Activated T-cell treated with anti-CD3 and anti-CD28 coated beads, Interleukin-2, amount 50 U/mL, for 72 hours (primary cell): ENCODE measurements around the gene DNAJC22. TPM values are rescaled to one million over a fixed set of nuclear protein-coding genes. Genes with fewer than 3 reads are reported as not detected.
"Not testable (repeated sequence)": the region's sequence is repeated elsewhere in the genome, so short reads cannot be mapped to it uniquely, and the experiment has no call there.

Experiments used
- ATAC-seq, 2 donors: fragments of 150-1000 bp; cut with Tn5 transposase; replicated peaks in 1 of 2; 2 replicates each; pipeline ENCODE4 v1.10.0; 2021; ENCODE audit warnings: moderate library complexity in 2 of 2, mild to moderate bottlenecking in 1 of 2
- DNase-seq, 2 donors: peaks; one replicate each; pipeline ENCODE4 v3.0.0; 2021 to 2022; ENCODE audit warnings: mixed read lengths in 1 of 2
- H3K27ac Mint-ChIP-seq: one replicate; pipeline ENCODE4 v1.8.0; 2022; ENCODE audit warnings: mild to moderate bottlenecking, moderate library complexity, mixed read lengths
- H3K27me3 Mint-ChIP-seq: one replicate; pipeline ENCODE4 v1.8.0; 2022; ENCODE audit warnings: low read depth, mixed read lengths
- H3K36me3 Mint-ChIP-seq, 2 donors: one replicate each; pipeline ENCODE4 v1.8.0; 2022; ENCODE audit warnings: mixed read lengths in 2 of 2, mild to moderate bottlenecking in 1 of 2; ENCODE audit not compliant: insufficient read depth in 2 of 2
- H3K4me1 Mint-ChIP-seq: one replicate; pipeline ENCODE4 v1.8.0; 2022; ENCODE audit warnings: low read depth, mixed read lengths
- H3K4me3 Mint-ChIP-seq, 2 donors: one replicate each; pipeline ENCODE4 v1.8.0; 2022; ENCODE audit warnings: mild to moderate bottlenecking in 2 of 2, mixed read lengths in 2 of 2, moderate library complexity in 2 of 2
- H3K9me3 Mint-ChIP-seq, 2 donors: one replicate each; pipeline ENCODE4 v1.8.0; 2022; ENCODE audit warnings: mixed read lengths in 2 of 2
- total RNA-seq, 2 donors: library from RNA; stranded (reverse); gene quantifications; one replicate each; pipeline ENCODE4 v1.2.3, GENCODE V29; 2022

The DNAJC22 gene
- total RNA-seq, result under 1 TPM in 1 of 2 donors, not detected in 1; 0.05 TPM

DNA sequence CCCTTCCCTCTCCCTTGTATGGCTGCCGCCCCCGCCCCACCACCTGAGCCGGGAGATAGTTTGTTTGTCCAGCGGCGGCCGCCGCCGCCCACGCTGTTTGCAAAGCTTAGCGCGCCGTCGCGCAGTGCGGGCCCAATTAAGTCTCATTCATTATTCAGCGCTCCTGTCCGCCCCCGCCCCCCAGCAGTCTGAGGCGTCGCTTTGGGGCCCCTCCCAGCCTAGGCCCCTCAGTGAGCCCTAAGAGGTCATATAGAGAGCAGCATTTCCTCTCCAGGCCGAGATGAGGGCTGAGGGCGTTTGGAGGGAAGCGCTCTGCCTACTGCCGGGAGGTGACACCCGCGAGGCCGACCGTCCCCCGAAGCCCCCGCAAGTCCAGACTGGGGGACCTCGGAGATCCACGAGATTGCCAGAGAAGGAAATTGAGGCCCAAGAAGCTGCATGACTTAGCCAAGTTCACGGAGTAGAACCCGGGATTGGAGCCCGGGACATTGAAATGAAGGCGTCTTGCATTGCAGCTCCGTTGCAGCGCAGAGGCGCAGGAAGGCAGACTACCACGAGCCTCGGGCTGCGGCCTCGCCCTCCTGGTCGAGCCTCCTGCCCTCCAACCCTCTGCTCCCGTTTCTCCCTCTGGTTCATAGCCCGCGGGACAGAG lies at the start of gene DNAJC22:
DNAJC22 (plus strand) TSS at position 230 of the 652 bp plus-strand sequence. CDS start 1,985 bp downstream, outside the sequence.
- H3K27me3 Mint-ChIP-seq, result peaks cover 71% of the 10 kb centered on the region
- peak in 1 of 2 donors; percentile 19 for ATAC-seq
- H3K4me1 Mint-ChIP-seq, result peaks cover 40% of the 10 kb centered on the region
- peak in 1 of 2 donors; percentile 42 for DNase-seq
- no peak within 1 kb of the TSS for H3K27ac Mint-ChIP-seq
- H3K4me3 Mint-ChIP-seq, result peak within 1 kb of the TSS; percentile 82 to 86
- no peaks in the 10 kb centered on the region for H3K9me3 Mint-ChIP-seq
- no peaks in the 10 kb centered on the region for H3K36me3 Mint-ChIP-seq

GRCh38 chr12:49297695-49298060 lies 49.0 kb upstream of the DNAJC22 start:
- DNase-seq (no peak), ATAC-seq (peak in 1 of 2 donors; percentile 7)
- Mint-ChIP-seq H3K4me1 (peaks cover 25% of the 10 kb centered on the region), H3K36me3 (no peaks in the 10 kb centered on the region), H3K27me3 (peaks cover 50% of the 10 kb centered on the region), H3K9me3 (no peaks in the 10 kb centered on the region), H3K27ac (no peak overlapping the region), H3K4me3 (peak overlapping the region; percentile 50 to 60)

DNA sequence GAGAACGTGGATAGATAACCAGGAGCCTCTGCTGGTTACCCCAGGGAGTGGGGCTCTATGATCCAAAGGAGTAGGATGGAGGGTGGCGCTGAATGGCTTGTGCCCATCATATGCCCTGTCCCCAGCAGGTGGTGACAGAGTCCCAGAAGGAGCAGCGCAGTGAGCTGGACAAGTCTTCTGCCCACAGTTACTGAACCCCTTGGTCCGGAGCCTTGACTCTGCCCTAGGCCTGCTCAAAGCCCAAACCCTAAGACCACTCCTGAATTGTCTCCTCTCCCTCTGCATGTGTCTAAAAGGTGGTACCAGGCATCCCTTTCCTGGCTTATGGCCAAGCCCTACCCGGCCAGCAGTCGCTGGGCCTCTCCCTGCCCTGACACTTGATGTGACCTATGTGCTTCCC lies 48.5 kb upstream of the DNAJC22 start:
- H3K27ac Mint-ChIP-seq, result no peak overlapping the region
- ATAC-seq (peak in 1 of 2 donors; percentile 12), DNase-seq (no peak)
- no peaks in the 10 kb centered on the region for H3K36me3 Mint-ChIP-seq
- peaks cover 55% of the 10 kb centered on the region for H3K27me3 Mint-ChIP-seq
- H3K4me1 Mint-ChIP-seq, result peaks cover 25% of the 10 kb centered on the region
- H3K4me3 Mint-ChIP-seq, result peak overlapping the region; percentile 50 to 60
- H3K9me3 Mint-ChIP-seq, result no peaks in the 10 kb centered on the region

- DNase-seq (peak; percentile 40 to 46), ATAC-seq (peak; percentile 46 to 81)
- Mint-ChIP-seq H3K9me3 (no peaks in the 10 kb centered on the region), H3K36me3 (no peaks in the 10 kb centered on the region), H3K4me3 (no peak overlapping the region), H3K27me3 (peaks cover 48% of the 10 kb centered on the region), H3K4me1 (peaks cover 19% of the 10 kb centered on the region), H3K27ac (no peak overlapping the region)
These were observed 44.9 kb upstream of the DNAJC22 start for GRCh38 chr12:49301760-49302159.

GRCh38 chr12:49304161-49304560 lies 42.5 kb upstream of the DNAJC22 start:
- Mint-ChIP-seq H3K27ac (no peak overlapping the region), H3K4me3 (no peak overlapping the region), H3K27me3 (peaks cover 47% of the 10 kb centered on the region), H3K9me3 (no peaks in the 10 kb centered on the region), H3K4me1 (peaks cover 8% of the 10 kb centered on the region), H3K36me3 (no peaks in the 10 kb centered on the region)
- no peak for DNase-seq
- no peak for ATAC-seq

- H3K27me3 Mint-ChIP-seq, result peaks cover 60% of the 10 kb centered on the region
These were observed 40.8 kb upstream of the DNAJC22 start for GRCh38 chr12:49305762-49306510.

GRCh38 chr12:49309386-49309785 lies 37.3 kb upstream of the DNAJC22 start:
- no peak overlapping the region for H3K4me3 Mint-ChIP-seq
- no peaks in the 10 kb centered on the region for H3K9me3 Mint-ChIP-seq
- H3K36me3 Mint-ChIP-seq, result no peaks in the 10 kb centered on the region
- H3K27me3 Mint-ChIP-seq, result peaks cover 52% of the 10 kb centered on the region
- no peaks in the 10 kb centered on the region for H3K4me1 Mint-ChIP-seq
- no peak for DNase-seq
- H3K27ac Mint-ChIP-seq, result no peak overlapping the region
- no peak for ATAC-seq

More at GRCh38 chr12:49305762-49306510, 40.8 kb upstream of the DNAJC22 start:
- no peaks in the 10 kb centered on the region for H3K9me3 Mint-ChIP-seq
- DNase-seq (no peak), ATAC-seq (no peak)
- H3K27ac Mint-ChIP-seq, result no peak overlapping the region
- H3K4me1 Mint-ChIP-seq, result peaks cover 8% of the 10 kb centered on the region
- H3K36me3 Mint-ChIP-seq, result no peaks in the 10 kb centered on the region
- H3K4me3 Mint-ChIP-seq, result no peak overlapping the region

DNA sequence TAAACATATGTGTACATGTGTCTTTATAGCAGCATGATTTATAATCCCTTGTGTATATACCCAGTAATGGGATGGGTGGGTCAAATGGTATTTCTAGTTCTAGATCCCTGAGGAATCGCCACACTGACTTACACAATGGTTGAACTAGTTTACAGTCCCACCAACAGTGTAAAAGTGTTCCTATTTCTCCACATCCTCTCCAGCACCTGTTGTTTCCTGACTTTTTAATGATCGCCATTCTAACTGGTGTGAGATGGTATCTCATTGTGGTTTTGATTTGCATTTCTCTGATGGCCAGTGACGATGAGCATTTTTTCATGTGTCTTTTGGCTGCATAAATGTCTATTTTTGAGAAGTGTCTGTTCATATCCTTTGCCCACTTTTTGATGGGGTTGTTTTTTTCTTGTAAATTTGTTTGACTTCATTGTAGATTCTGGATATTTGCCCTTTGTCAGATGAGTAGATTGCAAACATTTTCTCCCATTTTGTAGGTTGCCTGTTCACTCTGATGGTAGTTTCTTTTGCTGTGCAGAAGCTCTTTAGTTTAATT lies 36.2 kb upstream of the DNAJC22 start:
- H3K27me3 Mint-ChIP-seq, result peaks cover 45% of the 10 kb centered on the region
- H3K36me3 Mint-ChIP-seq, H3K27ac Mint-ChIP-seq, DNase-seq, H3K4me1 Mint-ChIP-seq, H3K9me3 Mint-ChIP-seq, H3K4me3 Mint-ChIP-seq, ATAC-seq: not testable (repeated sequence)

DNA sequence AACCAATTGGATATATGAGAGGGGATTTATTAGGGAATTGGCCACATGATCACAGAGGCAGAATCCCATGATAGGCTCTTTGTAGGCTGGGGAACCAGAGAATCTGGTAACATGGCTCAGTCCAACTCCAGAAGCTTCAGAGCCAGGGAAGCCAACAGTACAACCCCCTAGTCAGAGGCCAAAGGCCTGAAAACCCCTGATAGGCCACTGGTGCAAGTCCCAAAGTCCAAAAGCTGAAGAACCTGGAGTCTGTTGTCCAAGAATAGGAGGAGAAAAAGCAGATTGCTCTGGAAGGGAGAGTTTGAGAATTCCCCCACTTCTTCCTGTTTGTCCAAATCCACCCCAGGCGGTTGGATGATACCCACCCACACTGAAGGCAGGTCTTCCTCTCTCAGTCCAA lies 31.9 kb upstream of the DNAJC22 start:
- Mint-ChIP-seq H3K27me3 (peaks cover 14% of the 10 kb centered on the region), H3K4me1 (no peaks in the 10 kb centered on the region), H3K36me3 (no peaks in the 10 kb centered on the region), H3K27ac (no peak overlapping the region), H3K9me3 (no peaks in the 10 kb centered on the region), H3K4me3 (no peak overlapping the region)
- DNase-seq (no peak), ATAC-seq (no peak)

GRCh38 chr12:49317118-49317517 lies 29.6 kb upstream of the DNAJC22 start:
- H3K27ac Mint-ChIP-seq, ATAC-seq, H3K36me3 Mint-ChIP-seq, H3K27me3 Mint-ChIP-seq, DNase-seq, H3K9me3 Mint-ChIP-seq, H3K4me3 Mint-ChIP-seq: not testable (repeated sequence)
- H3K4me1 Mint-ChIP-seq, result peaks cover 10% of the 10 kb centered on the region

DNA sequence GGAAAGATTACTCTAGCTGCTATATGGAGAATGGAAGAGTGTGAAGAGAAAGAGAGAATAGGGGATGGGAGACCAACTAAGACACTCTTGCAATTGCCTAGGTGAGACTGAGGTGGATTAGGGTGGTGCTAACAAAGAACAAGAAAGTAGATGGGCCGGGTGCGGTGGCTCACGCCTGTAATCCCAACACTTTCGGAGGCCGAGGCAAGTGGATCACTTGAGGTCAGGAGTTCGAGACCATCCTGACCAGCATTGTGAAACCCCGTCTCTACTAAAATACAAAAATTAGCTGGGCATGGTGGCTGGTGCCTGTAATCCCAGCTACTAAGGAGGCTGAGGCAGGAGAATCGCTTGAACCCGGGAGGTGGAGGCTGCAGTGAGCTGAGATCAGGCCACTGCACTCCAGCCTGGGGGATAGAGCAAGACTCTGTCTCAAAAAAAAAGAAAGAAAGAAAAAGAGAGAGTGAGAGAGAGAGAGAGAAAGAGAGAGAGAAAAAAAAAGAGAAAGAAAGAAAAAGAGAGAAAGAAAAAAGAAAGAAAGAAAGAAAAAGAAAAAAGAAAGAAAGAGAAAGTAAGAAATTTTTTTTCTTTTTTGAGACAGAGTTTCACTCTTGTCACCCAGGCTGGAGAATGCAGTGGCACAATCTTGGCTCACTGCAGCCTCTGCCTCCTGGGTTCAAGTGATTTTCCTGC lies 26.1 kb upstream of the DNAJC22 start:
- H3K36me3 Mint-ChIP-seq, H3K27me3 Mint-ChIP-seq, DNase-seq, H3K9me3 Mint-ChIP-seq, ATAC-seq: not testable (repeated sequence)
- Mint-ChIP-seq H3K27ac (peak overlapping the region; percentile 68), H3K4me3 (peak overlapping the region in 1 of 2 donors; percentile 17), H3K4me1 (peaks cover 15% of the 10 kb centered on the region)

- Mint-ChIP-seq H3K36me3 (peaks cover 3 to 10% of the 10 kb centered on the region in 2 donors), H3K27me3 (no peaks in the 10 kb centered on the region), H3K4me1 (peaks cover 15% of the 10 kb centered on the region), H3K4me3 (peak overlapping the region; percentile 92 to 97), H3K27ac (peak overlapping the region; percentile 91), H3K9me3 (no peaks in the 10 kb centered on the region)
- DNase-seq (no peak), ATAC-seq (peak in 1 of 2 donors; percentile 0)
These were observed 24.4 kb upstream of the DNAJC22 start for GRCh38 chr12:49322367-49322707.
